GM12878 (cell line): ENCODE data around the gene SLC34A1. TPM values are rescaled to one million over a fixed set of nuclear protein-coding genes. Genes with fewer than 3 reads are reported as not detected.

ENCODE experiments used
- ATAC-seq: fragments of 200-7000 bp; cut with Tn5 transposase; 3 replicates; pipeline ENCODE4 v1.9.1; 2020; ENCODE audit warnings: mild to moderate bottlenecking, moderate library complexity
- BruUV-seq: library from RNA; stranded (reverse); fragments of 400-500 nt; replicated peaks from 2 replicates; lab custom pipeline; 2021; lab: Mats Ljungman, UMichigan
- CTCF ChIA-PET: fragments of 300-600 bp; sonication (Branson Sonifier 250); formaldehyde crosslinking; extraction: SDS; loops from one replicate; lab custom pipeline; 2021; ENCODE audit warnings: inconsistent platforms; lab: Yijun Ruan, JAX
- POLR2A ChIA-PET: fragments of 350-600 bp; formaldehyde crosslinking; extraction: SDS; loops from one replicate; lab custom pipeline; 2021; ENCODE audit warnings: inconsistent platforms; lab: Charles Lee
- RAD21 ChIA-PET: fragments of 300-600 bp; sonication (Branson Sonifier 250); formaldehyde crosslinking; loops from one replicate; lab custom pipeline; 2023; ENCODE audit warnings: antibody characterized with exemption; ENCODE audit not compliant: unreplicated experiment; lab: Charles Lee
- SMC1A ChIA-PET: fragments of 300-600 bp; sonication (Branson Sonifier 250); formaldehyde crosslinking; loops from one replicate; lab custom pipeline; 2023; ENCODE audit not compliant: unreplicated experiment, uncharacterized antibody; lab: Charles Lee
- DNase-seq: peaks from one replicate; pipeline ENCODE4 v3.0.0-alpha.2; 2011; ENCODE audit warnings: low read depth, low spot score
- FAIRE-seq: peaks from 3 replicates; lab custom pipeline; 2011; peaks lifted over from hg19 to GRCh38; lab: Jason Lieb, UNC
- H2AFZ ChIP-seq: 2 replicates; pipeline ENCODE4 v1.6.0; 2011; ENCODE audit warnings: low read depth, low read length, control low read depth; ENCODE audit not compliant: control insufficient read depth
- H3K27ac ChIP-seq: 2 replicates; pipeline ENCODE4 v1.5.1; 2011; ENCODE audit warnings: control low read depth; ENCODE audit not compliant: control insufficient read depth, insufficient read depth
- H3K27me3 ChIP-seq, 2 experiments: replicated peaks in 1 of 2; 2 replicates each; pipeline versions ENCODE4 v1.6.0 to v1.6.1; 2011; ENCODE audit warnings: low read length in 1 of 2; ENCODE audit not compliant: control insufficient read depth in 2 of 2, insufficient read depth in 2 of 2
- H3K36me3 ChIP-seq, 2 experiments: 2 replicates each; pipeline ENCODE4 v1.5.1; 2011; ENCODE audit warnings: low read length in 1 of 2; ENCODE audit not compliant: control insufficient read depth in 2 of 2, insufficient read depth in 2 of 2
- H3K4me1 ChIP-seq: 2 replicates; pipeline ENCODE4 v1.6.1; 2011; ENCODE audit warnings: mild to moderate bottlenecking, low read length, moderate library complexity, mixed read lengths; ENCODE audit not compliant: control insufficient read depth, insufficient read depth
- H3K4me2 ChIP-seq: 2 replicates; pipeline ENCODE4 v1.6.0; 2011; ENCODE audit warnings: control low read depth; ENCODE audit not compliant: control insufficient read depth, insufficient read depth
- H3K4me3 ChIP-seq: fragments of 200-600 bp; sonication (generic); 2 replicates; pipeline ENCODE4 v1.5.1; 2016
- H3K79me2 ChIP-seq: 2 replicates; pipeline ENCODE4 v1.6.0; 2011; ENCODE audit warnings: low read length; ENCODE audit not compliant: control insufficient read depth, insufficient read depth
- H3K9ac ChIP-seq: 2 replicates; pipeline ENCODE4 v1.8.0; 2011; ENCODE audit warnings: low read length, control low read depth, mixed read lengths; ENCODE audit not compliant: control insufficient read depth, insufficient read depth
- H3K9me3 ChIP-seq: replicated peaks from 3 replicates; pipeline ENCODE4 v1.5.1; 2011; ENCODE audit warnings: mild to moderate bottlenecking, low read length; ENCODE audit not compliant: control insufficient read depth, insufficient read depth
- H4K20me1 ChIP-seq: 2 replicates; pipeline ENCODE4 v1.6.0; 2011; ENCODE audit not compliant: control insufficient read depth, insufficient read depth
- BHLHE40 ChIP-seq, 2 experiments: fragments of 450-650 bp in 1 of 2; IDR thresholded peaks; 2 replicates each; pipeline ENCODE4 v1.6.1; 2011 to 2017; ENCODE audit warnings: low read depth in 2 of 2, borderline replicate concordance in 1 of 2, improper control_type of control experiment in 1 of 2, low read length in 1 of 2, mild to moderate bottlenecking in 1 of 2
- CBFB ChIP-seq: IDR thresholded peaks from 2 replicates; pipeline ENCODE4 v1.6.1; 2016; ENCODE audit warnings: antibody characterized with exemption, low read depth
- E2F8 ChIP-seq: fragments of 450-650 bp; IDR thresholded peaks from 2 replicates; pipeline ENCODE4 v1.6.1; 2018; ENCODE audit warnings: mild to moderate bottlenecking, low read depth, moderate library complexity; ENCODE audit not compliant: partially characterized antibody
- EP300 ChIP-seq, 2 experiments: fragments of 150-350 bp in 1 of 2; IDR thresholded peaks; 2 replicates each; pipeline ENCODE4 v1.6.1; 2011 to 2012; ENCODE audit warnings: low read depth in 2 of 2, low read length in 2 of 2, borderline replicate concordance in 1 of 2, improper control_type of control experiment in 1 of 2, inconsistent platforms in 1 of 2; ENCODE audit not compliant: control insufficient read depth in 1 of 2
- IKZF1 ChIP-seq: fragments of 450-650 bp; conservative IDR thresholded peaks from 2 replicates; pipeline ENCODE4 v1.6.1; 2017; ENCODE audit warnings: antibody characterized with exemption, mild to moderate bottlenecking
- IRF3 ChIP-seq: fragments of 450-650 bp; IDR thresholded peaks from 2 replicates; pipeline ENCODE4 v1.6.1; 2014; ENCODE audit warnings: mild to moderate bottlenecking
- KDM1A ChIP-seq: fragments of 200-600 bp; sonication (generic); IDR thresholded peaks from 2 replicates; pipeline ENCODE4 v1.6.1; 2016; ENCODE audit warnings: borderline replicate concordance
- MYB ChIP-seq: fragments of 150-350 bp; IDR thresholded peaks from 2 replicates; pipeline ENCODE4 v1.6.1; 2014; ENCODE audit warnings: mild to moderate bottlenecking, low read depth, low read length, borderline replicate concordance
- MYC ChIP-seq: IDR thresholded peaks from 2 replicates; pipeline ENCODE4 v1.6.1; 2011; ENCODE audit warnings: mild to moderate bottlenecking, low read length, moderate library complexity, inconsistent platforms; ENCODE audit not compliant: insufficient read depth, insufficient replicate concordance, insufficient read length, severe bottlenecking
- RAD21 ChIP-seq: IDR thresholded peaks from 2 replicates; pipeline ENCODE4 v1.6.1; 2011; ENCODE audit warnings: mild to moderate bottlenecking, low read depth, low read length, moderate library complexity; ENCODE audit not compliant: insufficient read depth
- RAD51 ChIP-seq: fragments of 450-650 bp; IDR thresholded peaks from 2 replicates; pipeline ENCODE4 v1.6.1; 2016; ENCODE audit warnings: moderate library complexity, mild to moderate bottlenecking, inconsistent platforms
- RBBP5 ChIP-seq: fragments of 200-600 bp; sonication (generic); conservative IDR thresholded peaks from 2 replicates; pipeline ENCODE4 v1.6.1; 2016
- SIX5 ChIP-seq: IDR thresholded peaks from 2 replicates; pipeline ENCODE4 v1.6.1; 2011; ENCODE audit warnings: mild to moderate bottlenecking, low read depth, low read length, moderate library complexity; ENCODE audit not compliant: severe bottlenecking
- SP1 ChIP-seq: IDR thresholded peaks from one replicate; pipeline ENCODE4 v1.6.1; 2011; ENCODE audit warnings: low read depth, low read length
- TBL1XR1 ChIP-seq: IDR thresholded peaks from 2 replicates; pipeline ENCODE4 v1.6.1; 2012; ENCODE audit warnings: low read depth, low read length, improper control_type of control experiment
- ZBTB33 ChIP-seq: fragments of 450-650 bp; IDR thresholded peaks from 2 replicates; pipeline ENCODE4 v1.6.1; 2017; ENCODE audit warnings: mild to moderate bottlenecking
- ZNF384 ChIP-seq: IDR thresholded peaks from 2 replicates; pipeline ENCODE4 v1.6.1; 2012; ENCODE audit warnings: low read depth, mild to moderate bottlenecking, low read length, improper control_type of control experiment, borderline replicate concordance
- WGBS: methylation state at CpG from one replicate; pipeline ENCODE4 v1.1.6; 2016; ENCODE audit warnings: low lambda C conversion rate; ENCODE audit not compliant: insufficient replicate concordance, insufficient coverage; ENCODE audit errors: missing lambda C conversion rate; 5-methylcytosine and 5-hydroxymethylcytosine counted together
- in situ Hi-C: fragments of 300-500 bp; cut with MboI; formaldehyde crosslinking; loops from 9 replicates; pipeline ENCODE4 v1.14.3; 2018; ENCODE audit warnings: mixed read lengths
- intact Hi-C: fragments of 100-400 bp; cut with micrococcal nuclease; formaldehyde crosslinking; loops from one replicate; pipeline ENCODE4 v1.14.2; 2022; ENCODE audit not compliant: unreplicated experiment
- polyA plus RNA-seq, 11 experiments: library from polyadenylated mRNA; depleted of rRNA in 4 of 11; unstranded in 6 of 11; stranded (reverse) in 5 of 11; fragments of >200 nt; fragmentation: Nextera tagmentation in 4 of 11; fragmentation: Illumina TruSeq in 1 of 11; extraction: Ambion mirVana in 4 of 11; extraction: Trizol in 1 of 11; gene quantifications; 1 replicate in 1 of 11; 2 replicates in 10 of 11; pipeline versions ENCODE4 v1.2.1 to v1.2.3, GENCODE V29; 2011 to 2016; ENCODE audit warnings: inconsistent platforms in 2 of 11, missing spikeins in 2 of 11, low read depth in 1 of 11
- total RNA-seq, 4 experiments: library from RNA; depleted of rRNA in 3 of 4; stranded (reverse); fragments of >200 nt in 3 of 4; fragmentation: Illumina TruSeq in 1 of 4; extraction: Trizol in 1 of 4; gene quantifications; 2 replicates each; pipeline versions ENCODE4 v1.2.1 to v1.2.3, GENCODE V29; 2013 to 2021

The SLC34A1 gene
- total and polyA plus RNA-seq, 10 of the 15 experiments (the other 5 are each of a cell fraction or from before 2014, with no cell fraction given), result 0.03 to 0.14 (median 0.09) TPM; not detected in 2

- H3K9me3 ChIP-seq, result no peaks in the 10 kb centered on the region
- H3K4me1 ChIP-seq, result peaks cover 28% of the 10 kb centered on the region
- in situ Hi-C loops, result no loop called here
- H2AFZ ChIP-seq, result peak overlapping the region; percentile 88
- ChIA-PET RAD21 (interaction anchor here (0.6 to 6.5 kb wide), 21 partner anchors 9 to 658 kb away, joined by 3 to 291 read pairs (median 8); partner anchors contain the start of genes DOK3, GRK6, PDLIM7 and PRR7), SMC1A (interaction anchor here (0.6 to 7.4 kb wide), 23 partner anchors 9 to 107 kb away, joined by 3 to 105 read pairs (median 6); partner anchors contain the start of genes GRK6, LMAN2 and PRR7), CTCF (interaction anchor here (0.7 to 8.3 kb wide), 30 partner anchors 12 to 715 kb away, joined by 3 to 391 read pairs (median 8); partner anchors contain the start of genes GRK6, LMAN2, MXD3 and PDLIM7), POLR2A (interaction anchor here (0.5 to 11.0 kb wide), 26 partner anchors 9 to 879 kb away, joined by 3 to 174 read pairs (median 4); partner anchors contain the start of genes GRK6, PRR7 and RGS14)
- WGBS, result under 1% methylated on average over 47 of the region's 61 CpGs
- intact Hi-C loops, result loop anchor here (1.0 kb wide), 2 partner anchors 24 to 85 kb away; no protein-coding TSS in a partner anchor
- FAIRE-seq, result no peak
- H3K27ac ChIP-seq, result no peak overlapping the region
- no peak for DNase-seq
- H3K27me3 ChIP-seq, result no peaks in the 10 kb centered on the region; a peak in 1 of 4 replicates
- peak overlapping the region; percentile 49; the same call in 1 of the 2 replicates for H3K9ac ChIP-seq
- H3K4me2 ChIP-seq, result peak overlapping the region; percentile 87
- H4K20me1 ChIP-seq, result no peaks in the 10 kb centered on the region
- no peaks in the 10 kb centered on the region for H3K79me2 ChIP-seq
- no peaks in the 10 kb centered on the region for H3K36me3 ChIP-seq
- H3K4me3 ChIP-seq, result peak overlapping the region; percentile 79
- BruUV-seq, result no TSS peak
- peak; percentile 51 for ATAC-seq
- 0 out of 2 replicates have a peak, but pooled peaks have one; percentile 7 for TF ChIP-seq RAD21
- TF ChIP-seq IRF3, result no peak
- TF ChIP-seq ZNF384, result no peak
- TF ChIP-seq ZBTB33, result no peak
- TF ChIP-seq SIX5, result no peak
- TF ChIP-seq RBBP5, result no peak
- no peak for TF ChIP-seq RAD51
- TF ChIP-seq BHLHE40 (IDR thresholded peaks at IDR 0.05; ENCODE audit: borderline replicate concordance in 1 of 2, low read depth in 2 of 2, low read length in 1 of 2), result peak in 1 of 2 experiments; percentile 62; a peak in 2 of 4 replicates
- no peak for TF ChIP-seq MYB
- no peak for TF ChIP-seq KDM1A
- no peak for TF ChIP-seq E2F8
- no peak for TF ChIP-seq CBFB
- TF ChIP-seq SP1, result no peak
- TF ChIP-seq EP300 (IDR thresholded peaks at IDR 0.05; ENCODE audit: borderline replicate concordance in 1 of 2, control insufficient read depth in 1 of 2, low read depth in 2 of 2, low read length in 2 of 2), result no peak
- TF ChIP-seq MYC, result peak; percentile 17
- peak; percentile 57 for TF ChIP-seq IKZF1
- no peak for TF ChIP-seq TBL1XR1
Observed at GRCh38 chr5:177403102-177403791, 19.0 kb downstream of the SLC34A1 start.
